GM21576 (cell line): Measurements from ENCODE around the gene OR52K2.
A peak's percentile ranks its signal among the peaks of the same experiment; 100 is the strongest.
"Not testable (repeated sequence)": the region's sequence is repeated elsewhere in the genome, so short reads cannot be mapped to it uniquely, and the experiment has no call there.

Source experiments
- ATAC-seq: cut with Tn5 transposase; IDR thresholded peaks from one replicate; pipeline ENCODE4 v1.9.1; 2021; ENCODE audit warnings: mild to moderate bottlenecking, moderate library complexity; ENCODE audit not compliant: unreplicated experiment

Gene OR52K2

DNA sequence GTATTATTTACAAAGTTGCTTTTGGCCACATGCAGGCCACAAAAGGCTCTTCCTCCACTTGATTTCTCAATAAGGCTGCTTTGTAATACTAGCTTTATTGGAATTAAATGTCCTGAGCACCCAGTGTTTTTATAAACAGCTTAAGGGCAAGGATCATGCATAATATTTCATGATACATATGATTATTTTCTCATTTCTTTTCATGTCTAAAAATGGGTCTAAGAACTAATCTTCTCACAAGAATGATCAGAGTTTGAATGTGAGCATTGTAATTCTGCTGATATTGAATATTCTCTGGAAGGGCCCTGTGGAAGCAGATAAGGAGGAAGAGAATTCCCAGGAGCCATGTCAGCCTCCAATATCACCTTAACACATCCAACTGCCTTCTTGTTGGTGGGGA is at the start of gene OR52K2:
Gene OR52K2 (plus strand): TSS at position 301 of the 400 bp plus-strand sequence. CDS start 45 bp downstream, at position 346.
- no peak for ATAC-seq

DNA sequence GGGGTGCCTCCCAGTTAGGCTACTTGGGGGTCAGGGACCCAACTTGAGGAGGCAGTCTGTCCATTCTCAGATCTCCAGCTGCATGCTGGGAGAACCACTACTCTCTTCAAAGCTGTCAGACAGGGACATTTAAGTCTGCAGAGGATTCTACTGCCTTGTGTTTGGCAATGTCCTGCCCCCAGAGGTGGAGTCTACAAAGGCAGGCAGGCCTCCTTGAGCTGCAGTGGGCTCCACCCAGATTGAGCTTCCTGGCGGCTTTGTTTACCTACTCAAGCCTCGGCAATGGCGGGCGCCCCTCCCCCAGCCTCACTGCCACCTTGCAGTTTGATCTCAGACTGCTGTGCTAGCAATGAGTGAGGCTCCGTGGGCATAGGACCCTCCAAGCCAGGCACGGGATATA is 42.9 kb upstream of the OR52K2 start:
- not testable (repeated sequence) for ATAC-seq

DNA sequence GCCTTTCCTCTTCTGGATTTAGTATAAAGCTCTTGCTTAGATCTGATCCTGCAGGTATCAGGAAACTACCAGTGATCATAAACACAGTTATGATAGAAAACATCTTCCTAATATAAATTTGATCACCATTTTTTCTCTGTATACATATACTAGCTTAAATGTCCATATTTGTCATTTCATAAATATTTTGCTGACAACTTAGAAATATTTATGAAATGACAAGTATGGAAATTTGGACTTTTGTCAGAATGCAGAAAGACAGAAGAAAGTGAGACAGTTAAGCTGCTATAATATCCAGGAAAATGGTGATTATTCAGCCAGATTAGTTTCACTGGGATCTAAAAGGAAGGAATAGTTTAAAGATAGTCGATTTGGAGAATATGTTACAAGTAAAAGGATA is 32.8 kb upstream of the OR52K2 start:
- ATAC-seq: no peak

DNA sequence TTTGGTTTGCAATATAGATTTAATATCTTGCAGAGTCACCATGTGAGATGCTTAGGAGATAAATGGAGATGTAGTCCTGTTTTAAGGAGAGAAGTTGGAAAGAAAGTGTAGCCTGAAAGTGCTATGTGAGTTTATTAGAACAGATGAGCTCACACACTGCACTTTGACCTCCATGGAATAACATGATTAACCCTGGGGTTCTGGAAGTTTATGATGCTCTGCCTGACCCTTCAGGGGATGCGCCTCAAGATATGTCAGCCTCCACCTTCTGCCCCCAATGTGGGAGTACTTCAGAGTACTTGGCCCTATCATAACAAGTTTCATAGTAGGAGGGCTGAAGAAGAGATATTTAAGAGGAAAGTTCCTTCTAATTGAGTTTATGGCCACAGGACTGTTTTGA is 32.3 kb upstream of the OR52K2 start:
- no peak for ATAC-seq

DNA sequence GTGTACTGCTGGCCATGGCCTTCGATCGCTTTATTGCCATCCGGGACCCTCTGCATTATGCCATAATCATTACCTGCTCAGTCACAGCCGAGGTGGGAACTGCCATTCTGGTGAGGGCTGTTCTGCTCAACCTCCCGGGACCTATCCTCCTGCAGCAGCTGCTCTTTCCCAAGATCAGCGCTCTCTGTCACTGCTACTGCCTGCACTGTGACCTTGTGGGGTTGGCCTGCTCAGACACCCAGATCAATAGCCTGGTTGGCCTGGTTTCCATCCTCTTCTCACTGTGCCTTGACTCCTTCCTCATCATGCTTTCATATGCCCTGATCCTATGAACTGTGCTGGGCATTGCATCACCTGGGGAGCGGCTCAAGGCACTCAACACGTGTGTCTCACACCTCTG is 30.7 kb upstream of the OR52K2 start:
- no peak for ATAC-seq

DNA sequence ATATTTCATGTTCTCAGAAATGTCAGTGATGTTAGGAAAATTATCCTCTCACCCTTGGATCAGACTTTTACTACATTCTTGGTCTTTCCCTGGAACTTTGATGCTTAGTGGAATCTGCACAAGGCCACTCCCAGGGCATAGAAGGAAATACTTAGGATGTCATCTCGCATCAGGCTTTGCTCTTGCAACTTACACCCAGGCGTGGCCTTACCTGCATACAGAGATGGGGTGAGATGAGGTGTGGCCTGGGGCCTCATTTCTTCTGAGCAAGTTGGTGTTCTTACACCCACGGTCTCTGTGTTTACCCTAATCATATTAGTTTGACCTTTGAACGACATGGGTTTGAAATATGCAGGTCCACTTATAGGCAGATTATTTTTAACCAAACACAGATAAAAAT is 19.0 kb upstream of the OR52K2 start:
- no peak for ATAC-seq

DNA sequence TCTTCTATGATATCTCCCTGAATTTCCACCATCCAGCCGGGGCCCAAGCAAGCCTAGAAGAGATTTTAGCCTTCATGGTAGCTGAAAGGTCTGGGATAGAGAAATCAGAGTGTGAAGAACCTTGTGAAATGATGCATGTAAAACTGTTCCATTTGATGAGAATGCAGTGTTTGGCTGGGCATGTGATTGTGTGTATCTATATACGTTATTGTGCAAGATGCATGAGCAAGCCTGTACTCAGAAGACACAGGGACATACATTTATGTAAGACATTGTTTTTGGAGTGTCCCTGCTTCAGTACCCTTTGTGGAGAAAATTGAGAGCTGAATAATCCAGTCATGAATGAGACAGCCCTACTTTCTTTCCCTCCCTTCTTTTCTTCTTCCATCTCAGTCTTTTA is 15.2 kb upstream of the OR52K2 start:
- ATAC-seq: no peak

DNA sequence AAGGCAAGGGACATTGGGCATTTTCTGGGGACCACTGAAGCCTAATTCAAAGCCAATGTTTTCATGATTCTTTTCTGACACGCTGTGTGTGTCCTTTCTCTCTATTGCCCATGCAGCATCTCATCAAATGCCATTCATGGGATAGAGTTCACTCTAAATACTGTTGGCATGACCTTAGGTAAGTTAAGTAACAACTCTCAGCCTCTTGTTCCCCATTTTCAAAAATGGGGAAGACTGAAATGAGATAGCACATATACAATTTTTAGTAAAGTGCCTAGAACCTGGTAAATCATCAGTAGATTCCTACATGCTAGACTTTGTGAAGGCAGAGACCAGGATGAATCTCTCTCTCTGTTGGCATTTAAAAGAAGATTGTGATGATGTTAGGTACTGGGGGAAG is 12.7 kb upstream of the OR52K2 start:
- ATAC-seq: no peak

DNA sequence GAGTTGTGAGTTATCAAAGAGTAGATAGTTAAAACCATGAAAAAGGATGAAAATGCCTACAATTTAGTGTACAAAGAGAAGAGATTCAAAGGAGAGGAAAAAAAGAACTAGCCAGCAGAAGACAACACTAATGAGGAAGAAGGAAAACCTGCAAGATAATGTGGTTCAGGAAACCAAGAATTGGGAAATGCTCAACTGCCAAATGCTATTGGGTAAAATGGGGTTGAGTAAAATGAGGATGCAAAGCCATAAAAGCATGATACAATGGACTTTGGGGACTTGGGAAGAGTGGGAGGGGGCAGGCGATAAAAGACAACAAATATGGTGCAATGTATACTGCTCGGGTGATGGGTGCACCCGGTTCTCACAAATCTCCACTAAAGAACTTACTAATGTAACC is 7.6 kb upstream of the OR52K2 start:
- ATAC-seq: no peak

DNA sequence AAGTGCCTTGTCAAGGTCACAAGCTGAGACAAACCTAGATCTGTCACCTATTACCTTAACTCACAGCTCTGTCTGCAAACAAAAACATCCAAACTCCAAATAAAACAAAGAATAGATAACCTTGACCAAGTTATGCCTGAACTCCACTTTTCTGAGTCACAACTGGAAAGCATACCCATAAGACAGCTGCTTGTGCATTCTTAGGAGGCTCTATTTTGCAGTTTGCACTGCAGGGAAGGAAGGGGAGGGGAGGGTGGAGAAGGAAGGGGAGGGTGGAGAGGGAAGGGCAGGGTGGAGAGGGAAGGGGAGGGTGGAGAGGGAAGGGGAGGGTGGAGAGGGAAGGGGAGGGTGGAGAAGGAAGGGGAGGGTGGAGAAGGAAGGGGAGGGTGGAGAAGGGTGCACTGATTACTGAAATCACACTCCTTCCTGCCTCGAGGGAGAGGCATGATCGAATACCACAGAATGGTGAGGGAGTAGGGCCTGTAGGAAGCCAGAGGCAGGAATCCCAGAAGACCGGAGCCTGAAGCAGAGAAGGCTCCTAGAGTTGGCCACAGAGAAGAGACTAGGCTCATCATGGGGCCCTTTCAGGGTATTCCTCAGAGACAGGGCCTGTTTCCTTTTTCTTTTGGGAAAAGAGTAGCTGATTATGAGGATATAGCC is 5.7 kb upstream of the OR52K2 start:
- ATAC-seq: no peak

DNA sequence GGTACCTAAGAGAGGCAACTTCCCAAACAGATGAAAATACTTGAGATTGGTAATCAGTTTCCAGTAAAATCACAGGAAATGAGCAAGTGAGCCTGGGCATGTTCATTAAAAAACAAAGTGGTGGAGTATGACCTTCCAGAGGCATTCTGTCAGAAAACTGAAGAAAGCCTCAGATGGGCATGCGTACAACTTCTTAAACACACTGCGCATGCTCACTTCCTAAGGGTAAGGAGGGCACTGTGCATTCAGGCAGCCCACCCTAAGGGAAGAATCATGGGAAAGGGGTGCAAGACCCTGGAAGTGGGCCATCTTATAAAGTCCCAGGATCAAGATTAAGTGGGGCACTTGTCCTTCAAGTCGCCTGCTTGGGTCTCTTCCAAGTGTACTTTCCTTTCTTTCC is 4.0 kb downstream of the OR52K2 start:
- ATAC-seq: no peak

DNA sequence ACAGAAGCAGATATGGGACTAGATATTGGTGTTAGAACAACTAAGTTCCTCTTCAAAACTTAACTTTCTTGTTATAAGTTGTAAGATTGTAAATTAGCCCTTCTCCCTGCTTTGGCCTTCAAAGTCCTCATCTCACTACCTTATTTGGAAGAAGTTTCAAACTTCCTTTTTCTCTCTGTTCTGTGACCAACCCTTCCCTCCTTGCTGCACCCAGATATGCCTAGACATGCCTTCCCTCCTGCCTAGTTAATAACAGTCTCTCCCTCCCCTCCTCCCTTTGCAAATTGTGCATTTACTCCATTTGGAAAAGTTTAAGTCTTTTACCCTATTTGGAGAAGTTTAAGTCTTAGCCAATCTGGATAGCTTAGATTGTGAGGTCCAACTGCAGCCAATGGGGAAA is 4.9 kb downstream of the OR52K2 start:
- ATAC-seq: no peak

DNA sequence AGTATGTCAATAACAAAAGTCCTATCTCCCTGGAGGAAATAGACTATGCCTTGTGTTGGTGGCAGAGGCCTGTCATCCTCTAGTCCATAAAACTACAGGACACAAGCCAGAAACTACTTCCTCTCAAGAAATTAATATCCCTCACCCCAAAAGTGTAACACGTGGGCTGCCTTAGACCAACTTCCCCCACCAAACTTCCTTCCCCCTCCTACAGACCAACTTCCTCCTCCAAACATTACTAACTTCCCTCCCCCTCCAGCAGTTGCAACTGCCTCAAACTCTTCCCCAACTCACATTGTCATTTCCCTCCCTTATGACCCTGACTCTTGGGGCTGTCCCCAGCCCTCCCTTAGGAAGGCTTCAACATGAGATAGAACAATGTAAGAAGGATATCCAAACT is 6.3 kb downstream of the OR52K2 start:
- no peak for ATAC-seq

DNA sequence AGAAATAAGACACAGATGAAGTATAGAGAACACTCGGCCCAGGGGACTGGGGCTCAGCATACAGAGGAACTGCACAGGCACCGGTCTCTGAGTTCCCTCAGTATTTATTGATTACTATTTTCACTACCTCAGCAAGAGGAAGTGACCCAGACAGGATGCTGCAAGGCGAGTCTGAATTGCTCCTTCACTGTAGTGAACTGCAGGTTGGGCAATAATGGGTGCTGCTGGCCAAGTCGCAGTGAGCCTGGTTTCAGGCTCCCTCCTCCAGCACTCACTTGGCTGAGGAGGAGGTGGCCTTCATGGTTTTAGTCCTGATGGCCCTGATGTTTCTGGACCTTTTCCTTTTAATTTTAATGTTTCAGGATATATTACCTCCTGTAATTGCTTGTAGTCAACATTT is 10.4 kb downstream of the OR52K2 start:
- peak; percentile 72 for ATAC-seq

DNA sequence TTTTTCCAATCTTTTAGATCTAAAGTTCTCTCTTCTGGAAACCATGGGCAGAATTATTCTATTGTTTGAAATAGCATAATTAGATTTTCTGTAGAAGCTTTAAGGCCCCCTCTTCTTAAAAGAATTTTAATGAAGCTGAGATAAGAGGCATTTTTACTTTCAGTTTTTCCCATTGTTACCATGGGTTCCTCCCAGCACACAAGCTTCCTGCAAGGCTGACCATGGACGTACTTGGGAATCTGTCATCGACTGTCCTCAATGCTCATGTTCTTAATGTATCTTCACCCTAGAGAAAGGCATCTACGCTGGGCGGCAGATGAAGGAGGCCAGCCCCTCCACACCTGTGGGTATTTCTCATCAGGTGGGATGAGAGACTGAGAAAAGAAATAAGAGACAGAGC is 11.1 kb downstream of the OR52K2 start:
- ATAC-seq: no peak

DNA sequence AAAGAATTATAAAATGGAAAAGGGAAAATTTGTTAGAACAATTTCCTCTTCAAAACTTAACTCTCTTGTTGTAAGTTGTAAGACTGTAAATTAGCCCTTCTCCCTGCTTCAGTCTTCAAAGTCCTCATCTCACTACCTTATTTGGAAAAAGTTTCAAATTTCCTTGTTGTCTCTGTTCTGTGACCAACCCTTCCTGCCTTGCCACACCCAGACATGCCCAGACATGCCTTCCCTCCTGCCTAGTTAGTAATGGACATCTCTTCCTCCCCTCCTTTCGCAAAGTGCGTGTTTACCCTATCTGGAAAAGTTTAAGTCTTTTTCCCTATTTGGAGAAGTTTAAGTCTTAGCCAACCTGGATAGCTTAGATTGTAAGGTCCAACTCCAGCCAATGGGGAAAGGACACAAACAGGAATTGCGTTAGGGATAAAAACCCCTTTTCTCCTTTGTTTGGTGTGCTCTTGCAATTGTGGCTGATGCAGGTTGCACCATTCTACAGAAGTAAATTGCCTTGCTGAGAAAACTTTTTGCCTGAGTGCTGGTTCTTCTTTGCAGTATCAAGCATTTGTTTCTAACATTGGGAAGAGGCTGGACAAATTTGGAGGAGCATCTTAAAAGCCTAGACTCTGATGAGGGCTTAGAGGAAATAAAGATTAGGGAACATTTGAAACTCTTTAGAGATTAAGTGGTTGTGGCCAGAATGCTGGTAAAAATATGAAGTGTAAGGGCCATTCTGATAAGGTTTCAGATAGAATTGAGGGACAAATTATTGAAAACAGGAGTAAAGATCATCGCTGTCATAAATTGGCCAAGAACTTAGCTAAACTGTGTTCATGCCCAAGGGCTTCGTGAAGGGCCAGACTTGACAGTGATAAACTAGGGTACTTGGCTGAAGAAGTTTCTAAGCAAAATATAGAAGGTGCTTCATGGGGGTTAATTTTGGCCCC is 15.4 kb downstream of the OR52K2 start:
- ATAC-seq: no peak

DNA sequence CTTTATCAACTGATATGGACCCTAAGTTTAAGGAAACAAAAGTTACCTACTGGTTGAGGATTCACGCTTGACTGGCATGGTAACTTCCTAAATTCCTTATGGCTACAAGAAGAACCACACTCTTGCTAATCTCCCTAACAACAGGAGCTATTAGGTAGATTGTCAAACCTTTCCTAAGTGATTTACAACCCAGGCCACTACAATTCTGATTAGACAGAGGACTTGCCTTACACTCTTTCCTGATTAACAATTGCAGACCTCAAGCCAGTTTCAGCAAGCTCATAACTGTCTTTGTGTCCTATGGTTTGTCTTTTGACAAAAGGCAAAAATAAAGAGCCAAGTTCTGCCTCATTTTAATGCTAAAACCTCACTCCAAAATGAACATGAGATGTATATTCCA is 16.3 kb downstream of the OR52K2 start:
- no peak for ATAC-seq

DNA sequence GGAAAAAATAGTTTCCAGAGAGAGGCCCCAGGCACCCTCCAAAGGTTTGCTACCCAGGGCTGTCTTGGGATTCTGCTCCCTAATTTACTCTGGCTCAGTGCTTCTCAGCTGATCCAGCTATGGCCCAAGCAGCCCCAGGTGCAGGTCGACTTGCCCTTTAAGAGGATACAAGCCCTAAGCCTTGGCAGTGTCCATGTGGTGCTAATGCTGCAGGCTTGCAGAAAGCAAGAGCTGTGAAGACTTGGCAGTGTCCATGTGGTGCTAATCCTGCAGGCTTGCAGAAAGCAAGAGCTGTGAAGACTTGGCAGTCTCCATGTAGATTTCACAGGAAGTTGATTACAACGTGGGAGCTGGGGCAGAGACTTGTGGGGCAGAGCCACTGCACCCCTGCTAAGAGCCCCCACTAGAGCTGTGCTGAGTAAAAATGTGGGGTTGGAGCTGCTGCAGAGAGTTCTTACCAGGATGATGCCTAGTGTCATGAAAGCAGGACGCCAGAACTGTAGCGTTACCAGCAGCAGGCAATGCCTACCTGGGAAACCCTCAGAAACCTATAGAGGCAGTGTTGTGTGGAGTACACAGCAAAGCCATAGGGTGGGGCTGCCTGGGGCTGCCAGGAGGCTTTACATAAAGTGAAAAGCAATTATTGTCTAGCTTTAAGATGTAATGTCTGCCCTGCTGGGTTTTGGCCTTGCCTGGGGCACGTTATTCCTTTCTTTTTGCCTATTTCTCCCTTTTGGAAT is 17.2 kb downstream of the OR52K2 start:
- ATAC-seq: no peak

DNA sequence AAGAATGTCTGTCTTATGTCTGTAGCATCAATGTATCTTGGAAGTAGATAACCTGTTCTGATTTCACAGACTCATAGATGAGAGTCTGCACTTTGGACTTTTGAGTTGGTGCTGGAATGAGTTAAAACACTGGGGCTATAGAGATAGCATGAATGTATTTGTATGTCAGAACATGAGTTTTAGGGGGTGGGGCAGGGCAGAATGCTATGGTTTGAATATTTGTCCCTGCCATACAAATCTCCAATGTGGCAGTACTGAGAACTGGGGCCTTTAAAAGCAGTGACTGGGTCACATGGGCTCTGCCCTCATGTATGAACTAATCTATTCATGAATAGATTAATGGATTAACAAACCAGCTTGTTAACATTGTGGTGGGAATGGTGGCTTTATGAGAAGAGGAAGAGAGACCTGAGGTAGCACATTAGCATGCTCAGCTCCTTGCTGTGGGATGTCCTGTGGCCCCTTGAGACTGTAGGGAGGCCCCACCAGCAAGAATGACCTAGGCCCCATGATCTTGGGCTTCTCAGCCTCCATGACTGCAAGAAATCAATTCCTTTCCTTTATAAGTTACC is 17.9 kb downstream of the OR52K2 start:
- no peak for ATAC-seq

DNA sequence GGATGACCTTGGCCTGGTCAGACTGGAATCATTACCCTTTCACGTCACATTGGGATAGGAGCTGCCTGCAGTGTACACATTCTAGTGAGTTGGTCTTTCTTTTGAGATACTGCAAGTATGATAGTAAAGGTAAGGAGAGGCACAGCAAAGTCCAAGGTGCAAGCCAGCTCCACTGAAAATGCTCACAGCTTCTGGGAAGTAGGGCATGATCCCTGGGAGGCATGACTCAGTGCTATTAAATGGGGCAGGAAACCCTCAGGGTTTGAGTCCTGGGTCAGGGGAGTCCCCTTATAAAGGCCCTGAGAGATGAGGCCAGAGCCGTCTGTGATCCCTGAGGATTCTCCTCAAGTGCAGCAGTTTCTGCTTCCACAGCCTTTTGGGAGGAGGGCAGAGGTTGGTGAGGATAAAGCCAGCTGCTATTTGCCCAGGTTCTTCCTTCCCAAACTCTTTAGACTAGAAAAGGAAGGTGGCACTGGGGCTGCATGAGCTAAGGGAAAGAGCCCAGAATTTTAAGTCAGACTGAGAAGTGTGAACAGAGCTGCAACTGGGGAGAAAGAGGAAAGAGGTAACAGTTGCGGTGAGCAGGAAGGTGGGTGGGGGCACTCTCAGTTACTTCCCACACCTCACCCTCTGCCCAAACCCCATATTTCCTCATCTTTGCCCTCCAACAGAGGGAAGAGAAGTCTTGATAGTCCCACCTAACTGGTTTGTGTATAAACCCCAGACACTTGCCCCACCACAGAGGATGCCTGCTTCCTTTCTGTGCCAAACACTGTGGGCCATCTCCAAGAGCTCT is 18.9 kb downstream of the OR52K2 start:
- no peak for ATAC-seq
